ENCODE measurements around the gene NCKAP5. TPM values are rescaled to one million over a fixed set of nuclear protein-coding genes. Genes with fewer than 3 reads are reported as not detected.

Gene NCKAP5
- total RNA-seq, 1 donor from 2014 or later, result 7.4 TPM

DNA sequence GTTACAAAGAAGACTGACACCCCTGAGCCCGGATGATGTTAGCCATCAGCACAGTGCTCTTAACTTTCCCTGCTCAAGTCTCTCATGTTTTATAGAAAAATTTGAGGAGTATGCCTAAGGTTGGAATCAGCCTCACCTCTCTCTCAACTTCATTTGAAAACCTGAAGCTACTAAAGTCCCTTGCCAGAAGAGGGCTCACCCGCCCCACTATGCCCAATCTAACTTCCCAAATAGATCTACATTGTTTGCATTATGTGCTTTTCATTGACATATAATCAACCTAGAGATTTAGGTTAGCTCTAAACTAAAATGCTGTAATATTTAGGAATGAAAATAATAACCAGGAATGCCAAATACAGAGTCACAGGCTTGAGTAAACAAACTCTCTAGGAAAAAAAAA, 305.4 kb downstream of the NCKAP5 start:
- TF ChIP-seq, protein P1, sequence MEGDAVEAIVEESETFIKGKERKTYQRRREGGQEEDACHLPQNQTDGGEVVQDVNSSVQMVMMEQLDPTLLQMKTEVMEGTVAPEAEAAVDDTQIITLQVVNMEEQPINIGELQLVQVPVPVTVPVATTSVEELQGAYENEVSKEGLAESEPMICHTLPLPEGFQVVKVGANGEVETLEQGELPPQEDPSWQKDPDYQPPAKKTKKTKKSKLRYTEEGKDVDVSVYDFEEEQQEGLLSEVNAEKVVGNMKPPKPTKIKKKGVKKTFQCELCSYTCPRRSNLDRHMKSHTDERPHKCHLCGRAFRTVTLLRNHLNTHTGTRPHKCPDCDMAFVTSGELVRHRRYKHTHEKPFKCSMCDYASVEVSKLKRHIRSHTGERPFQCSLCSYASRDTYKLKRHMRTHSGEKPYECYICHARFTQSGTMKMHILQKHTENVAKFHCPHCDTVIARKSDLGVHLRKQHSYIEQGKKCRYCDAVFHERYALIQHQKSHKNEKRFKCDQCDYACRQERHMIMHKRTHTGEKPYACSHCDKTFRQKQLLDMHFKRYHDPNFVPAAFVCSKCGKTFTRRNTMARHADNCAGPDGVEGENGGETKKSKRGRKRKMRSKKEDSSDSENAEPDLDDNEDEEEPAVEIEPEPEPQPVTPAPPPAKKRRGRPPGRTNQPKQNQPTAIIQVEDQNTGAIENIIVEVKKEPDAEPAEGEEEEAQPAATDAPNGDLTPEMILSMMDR (IDR thresholded peaks at IDR 0.05; ENCODE audit: unreplicated experiment), result no peak
- peaks cover 3% of the 10 kb centered on the region for H3K27me3 Mint-ChIP-seq (ENCODE audit: unreplicated experiment)
- H3K36me3 Mint-ChIP-seq (ENCODE audit: low read depth, unreplicated experiment), result no peaks in the 10 kb centered on the region
- no peak overlapping the region for H3K4me3 Mint-ChIP-seq (ENCODE audit: unreplicated experiment)
- no peak for DNase-seq (ENCODE audit: low spot score)
- H3K27ac Mint-ChIP-seq (ENCODE audit: unreplicated experiment), result no peak overlapping the region
- no peaks in the 10 kb centered on the region for H3K9me3 Mint-ChIP-seq (ENCODE audit: unreplicated experiment)
- H3K4me1 Mint-ChIP-seq (ENCODE audit: unreplicated experiment), result peaks cover 9% of the 10 kb centered on the region

DNA sequence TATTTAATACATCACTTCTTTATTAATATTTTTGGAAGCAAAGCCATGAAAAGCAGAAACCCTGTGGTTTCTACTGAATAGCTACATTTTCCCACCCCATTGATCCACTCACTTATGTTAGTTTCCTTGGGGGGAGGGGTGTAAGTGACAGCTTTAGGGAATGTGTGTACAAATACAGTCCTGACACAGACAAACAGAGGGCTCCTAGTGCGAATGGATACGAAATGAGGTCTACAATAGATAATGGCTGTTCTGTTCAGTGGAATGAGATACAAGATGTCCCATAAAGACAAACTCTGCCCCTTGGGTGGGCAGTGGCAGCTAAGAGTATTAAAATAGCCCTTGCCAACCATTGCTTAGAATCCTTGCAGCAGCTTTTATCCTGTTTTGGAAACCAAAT, 312.9 kb downstream of the NCKAP5 start:
- H3K4me1 Mint-ChIP-seq (ENCODE audit: unreplicated experiment), result peaks cover 4% of the 10 kb centered on the region
- no peak overlapping the region for H3K4me3 Mint-ChIP-seq (ENCODE audit: unreplicated experiment)
- H3K9me3 Mint-ChIP-seq (ENCODE audit: unreplicated experiment), result no peaks in the 10 kb centered on the region
- no peaks in the 10 kb centered on the region for H3K36me3 Mint-ChIP-seq (ENCODE audit: low read depth, unreplicated experiment)
- TF ChIP-seq, protein P1 (IDR thresholded peaks at IDR 0.05; ENCODE audit: unreplicated experiment), result no peak
- H3K27me3 Mint-ChIP-seq (ENCODE audit: unreplicated experiment), result peaks cover 2% of the 10 kb centered on the region
- no peak for DNase-seq (ENCODE audit: low spot score)
- no peak overlapping the region for H3K27ac Mint-ChIP-seq (ENCODE audit: unreplicated experiment)

DNA sequence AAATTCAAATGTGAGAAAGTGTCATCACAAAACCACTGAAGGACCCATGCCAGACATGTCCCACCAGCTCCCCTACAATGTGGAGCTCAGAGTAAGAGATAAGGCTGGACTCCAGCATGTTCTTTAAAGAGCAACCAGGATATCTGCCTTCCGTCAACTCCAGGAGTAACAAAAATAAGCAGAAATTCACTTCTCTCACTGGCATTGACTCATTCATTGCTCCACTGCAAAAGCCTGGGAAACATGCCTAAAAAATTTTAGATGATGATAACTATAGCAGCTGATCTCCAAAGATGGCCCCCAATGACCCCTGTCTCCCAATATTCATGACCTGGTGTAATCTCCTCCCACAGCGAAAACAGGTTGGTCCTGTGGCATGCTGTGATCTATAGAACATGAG, 314.5 kb downstream of the NCKAP5 start:
- no peaks in the 10 kb centered on the region for H3K36me3 Mint-ChIP-seq (ENCODE audit: low read depth, unreplicated experiment)
- H3K27me3 Mint-ChIP-seq (ENCODE audit: unreplicated experiment), result peaks cover 2% of the 10 kb centered on the region
- no peaks in the 10 kb centered on the region for H3K9me3 Mint-ChIP-seq (ENCODE audit: unreplicated experiment)
- no peak for DNase-seq (ENCODE audit: low spot score)
- H3K4me3 Mint-ChIP-seq (ENCODE audit: unreplicated experiment), result no peak overlapping the region
- TF ChIP-seq, protein P1 (IDR thresholded peaks at IDR 0.05; ENCODE audit: unreplicated experiment), result no peak
- H3K27ac Mint-ChIP-seq (ENCODE audit: unreplicated experiment), result no peak overlapping the region
- H3K4me1 Mint-ChIP-seq (ENCODE audit: unreplicated experiment), result peaks cover 11% of the 10 kb centered on the region

DNA sequence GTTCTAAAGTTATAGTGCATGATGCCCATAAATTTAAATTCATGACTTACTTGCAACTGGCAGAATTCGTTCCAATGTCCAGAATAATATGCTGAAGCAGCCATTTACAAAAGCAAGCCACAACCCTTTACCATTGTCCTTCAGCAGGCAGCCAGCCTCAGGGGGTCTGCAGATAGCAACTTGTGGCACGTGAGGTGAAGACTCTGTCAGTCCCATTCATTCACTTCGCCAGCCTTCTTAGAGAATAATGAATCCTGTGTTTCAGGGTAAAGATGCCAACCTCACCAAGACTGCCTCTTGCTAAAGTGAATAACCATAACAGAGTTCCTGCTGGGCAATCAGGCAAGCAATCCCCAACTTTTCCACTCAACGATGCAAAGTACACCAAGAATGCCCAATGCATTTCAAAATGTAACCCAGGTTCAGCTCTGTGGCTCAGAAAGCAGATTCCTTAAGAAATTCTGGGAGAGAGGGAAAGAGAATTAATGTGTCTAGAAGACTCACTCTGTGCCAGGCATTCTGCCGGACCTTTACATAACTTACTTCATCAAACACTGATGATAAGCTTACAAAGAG, 315.4 kb downstream of the NCKAP5 start:
- Mint-ChIP-seq H3K36me3 (ENCODE audit: low read depth, unreplicated experiment) (no peaks in the 10 kb centered on the region), H3K9me3 (ENCODE audit: unreplicated experiment) (no peaks in the 10 kb centered on the region), H3K4me3 (ENCODE audit: unreplicated experiment) (no peak overlapping the region), H3K27ac (ENCODE audit: unreplicated experiment) (no peak overlapping the region), H3K27me3 (ENCODE audit: unreplicated experiment) (no peaks in the 10 kb centered on the region), H3K4me1 (ENCODE audit: unreplicated experiment) (peaks cover 15% of the 10 kb centered on the region)
- no peak for DNase-seq (ENCODE audit: low spot score)
- TF ChIP-seq, protein P1 (IDR thresholded peaks at IDR 0.05; ENCODE audit: unreplicated experiment), result no peak

DNA sequence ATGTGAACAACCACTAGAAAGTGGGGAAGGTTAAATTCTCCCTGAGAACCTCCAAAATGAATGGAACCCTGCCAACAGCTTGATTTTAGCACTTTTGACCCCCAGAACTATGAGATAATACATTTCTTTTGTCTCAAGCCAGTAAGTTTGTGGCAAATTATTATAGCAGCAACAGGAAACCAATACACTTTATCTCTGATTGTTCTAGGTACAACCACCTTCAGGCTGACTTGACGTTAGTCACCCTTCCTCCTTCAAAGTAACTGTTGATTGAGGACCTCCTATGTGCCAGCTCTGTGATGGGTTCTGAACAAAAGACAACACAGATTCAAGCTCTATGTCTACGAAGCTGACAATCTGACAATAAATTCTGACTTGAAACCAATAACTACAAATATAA, 318.9 kb downstream of the NCKAP5 start:
- H3K36me3 Mint-ChIP-seq (ENCODE audit: low read depth, unreplicated experiment), result no peaks in the 10 kb centered on the region
- no peak overlapping the region for H3K4me3 Mint-ChIP-seq (ENCODE audit: unreplicated experiment)
- TF ChIP-seq, protein P1 (IDR thresholded peaks at IDR 0.05; ENCODE audit: unreplicated experiment), result no peak
- H3K4me1 Mint-ChIP-seq (ENCODE audit: unreplicated experiment), result peaks cover 32% of the 10 kb centered on the region
- no peaks in the 10 kb centered on the region for H3K9me3 Mint-ChIP-seq (ENCODE audit: unreplicated experiment)
- no peak for DNase-seq (ENCODE audit: low spot score)
- H3K27me3 Mint-ChIP-seq (ENCODE audit: unreplicated experiment), result peaks cover 2% of the 10 kb centered on the region
- no peak overlapping the region for H3K27ac Mint-ChIP-seq (ENCODE audit: unreplicated experiment)
